Inferior parietal cortex (tissue), 1 donor: ENCODE data around the gene EMSY.

ENCODE experiments used
- DNase-seq: peaks from one replicate; pipeline ENCODE4 v3.0.0-alpha.2; 2016; ENCODE audit errors: extremely low spot score

EMSY gene

DNA sequence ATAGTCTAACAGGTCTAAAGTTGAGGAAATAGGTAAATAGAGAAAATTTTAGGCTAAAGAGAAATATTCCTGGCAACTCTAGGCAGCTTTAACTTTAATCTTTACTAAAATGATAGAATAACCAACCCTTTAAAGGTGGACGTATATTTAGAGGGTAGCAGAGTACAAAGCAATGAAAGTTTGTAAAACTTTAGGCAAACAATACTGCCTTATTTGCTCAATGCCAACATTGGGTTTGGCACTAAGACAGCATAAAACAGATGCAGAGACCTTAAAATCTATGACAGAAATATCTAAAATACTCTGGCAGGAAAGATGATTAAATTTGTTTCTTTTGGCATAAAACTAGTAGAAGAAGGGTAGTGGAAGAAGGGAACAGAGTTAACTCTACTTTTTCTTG, 70.7 kb downstream of the EMSY start:
- no peak for DNase-seq

DNA sequence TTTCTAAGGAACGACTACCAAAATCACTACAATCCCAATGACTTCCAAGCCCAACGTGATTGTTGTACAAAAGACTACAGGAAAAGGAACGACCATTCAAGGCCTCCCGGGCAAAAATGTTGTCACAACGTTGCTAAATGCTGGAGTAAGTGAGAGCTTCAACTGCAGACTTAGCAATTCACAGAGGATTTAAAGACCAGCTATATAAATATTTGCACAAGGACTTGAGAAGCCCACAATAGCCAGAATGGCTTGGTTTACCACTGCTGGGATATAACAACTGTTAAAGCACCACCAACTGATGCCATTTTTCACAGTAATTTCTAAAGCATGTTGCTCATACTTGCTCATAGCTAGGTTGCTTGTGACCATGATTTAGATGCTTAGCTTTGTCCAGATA, 78.3 kb downstream of the EMSY start:
- DNase-seq = no peak

DNA sequence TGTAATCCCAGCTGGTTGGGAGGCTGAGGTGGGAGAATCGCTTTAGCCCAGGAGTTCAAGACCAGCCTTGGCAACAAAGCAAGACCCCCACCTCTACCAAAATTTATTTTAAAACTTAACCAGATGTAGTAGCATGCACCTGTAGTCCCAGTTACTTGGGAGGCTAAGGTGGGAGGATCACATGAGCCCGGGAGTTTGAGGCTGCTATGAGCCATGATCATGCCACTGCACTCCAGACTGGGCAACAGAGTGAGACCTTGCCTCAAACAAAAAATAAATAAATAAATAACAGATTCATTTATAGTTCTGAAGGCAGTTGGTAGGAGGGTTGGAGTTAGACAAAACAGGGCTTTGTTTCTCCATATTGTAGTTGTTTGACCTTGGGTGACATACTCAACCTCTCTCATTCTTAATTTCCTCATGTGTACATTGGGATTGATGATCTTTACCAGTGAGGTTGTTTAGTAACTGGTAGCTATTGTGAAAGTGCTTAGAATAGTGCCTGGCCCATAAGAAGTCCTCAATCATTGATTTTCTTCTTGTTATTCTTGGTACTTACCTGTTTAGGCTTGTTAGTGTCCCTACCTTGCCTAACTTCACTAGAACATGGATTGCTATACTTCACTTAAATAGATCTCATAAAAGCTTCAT, 79.1 kb downstream of the EMSY start:
- DNase-seq = no peak

DNA sequence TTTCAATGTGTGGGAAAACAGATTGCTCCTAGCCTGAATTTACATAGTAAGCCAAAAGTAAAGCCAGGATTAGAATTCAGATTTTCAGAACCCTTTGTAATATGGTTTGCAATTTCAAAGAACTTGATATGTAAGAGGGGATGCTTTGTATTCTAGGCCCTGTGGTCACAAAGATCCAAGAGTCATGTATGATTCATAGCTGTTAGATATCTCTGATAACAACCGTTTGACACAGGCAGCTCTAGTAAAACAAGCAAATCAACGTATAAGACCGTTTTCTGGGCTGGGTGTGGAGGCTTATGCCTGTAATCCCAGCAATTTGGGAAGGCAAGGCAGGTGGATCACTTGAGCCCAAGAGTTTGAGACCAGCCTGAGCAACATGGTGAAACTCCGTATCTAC, 79.6 kb downstream of the EMSY start:
- no peak for DNase-seq

DNA sequence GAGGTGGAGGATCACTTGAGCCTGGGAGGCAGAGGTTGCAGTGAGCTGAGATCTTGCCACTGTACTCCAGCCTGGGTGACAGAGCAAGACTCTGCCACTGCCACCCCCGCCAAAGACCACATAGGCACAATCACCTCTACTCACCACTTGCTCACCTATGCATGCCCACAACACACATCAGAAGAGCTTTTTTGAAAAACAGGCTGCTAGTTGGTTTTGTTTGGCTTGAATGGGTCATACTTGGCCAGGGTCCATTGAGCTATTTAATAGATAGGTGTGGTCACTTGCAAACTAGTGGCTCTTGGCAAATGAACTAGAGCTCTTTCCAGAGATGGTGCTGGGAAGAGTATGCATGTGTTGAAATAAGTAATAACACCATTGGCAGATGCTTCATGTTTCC, 80.1 kb downstream of the EMSY start:
- DNase-seq = no peak

DNA sequence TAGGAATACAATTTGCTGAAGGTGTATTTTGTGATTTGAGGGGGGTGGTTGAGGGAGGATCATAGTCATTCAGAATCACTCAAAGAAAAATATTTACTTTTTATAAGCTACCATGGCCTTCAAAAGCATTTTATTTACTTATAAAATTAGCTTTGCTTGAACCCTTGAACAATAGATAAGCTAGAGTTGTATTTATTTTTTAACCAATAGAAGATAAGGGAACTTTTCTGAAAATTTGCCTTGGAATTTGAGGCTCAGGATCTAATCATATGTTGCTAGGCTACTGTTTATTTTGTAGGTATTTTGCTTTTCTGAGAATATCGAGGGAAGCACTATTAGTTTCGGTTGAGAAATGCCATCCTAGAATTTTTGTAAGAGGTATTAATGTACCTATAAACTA, 82.1 kb downstream of the EMSY start:
- no peak for DNase-seq

DNA sequence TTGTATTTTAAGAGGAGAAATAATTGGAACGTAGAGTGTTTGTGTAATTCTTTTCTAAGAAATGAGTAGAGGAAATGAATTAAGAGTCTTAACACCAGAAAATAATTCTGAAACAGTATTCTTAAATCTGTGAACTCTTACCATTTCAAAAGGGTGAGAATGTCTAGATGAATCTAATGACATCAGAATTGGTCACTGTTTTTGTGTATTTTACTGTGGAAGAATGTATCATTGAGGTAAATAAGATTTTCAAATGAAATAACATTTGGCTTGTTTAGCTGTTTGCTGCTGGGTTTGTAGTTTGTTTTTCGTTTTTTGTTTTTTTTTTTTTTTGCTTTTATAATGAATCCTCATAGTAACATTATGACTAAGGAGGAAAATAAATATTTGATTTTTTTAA, 97.6 kb downstream of the EMSY start:
- DNase-seq = no peak

DNA sequence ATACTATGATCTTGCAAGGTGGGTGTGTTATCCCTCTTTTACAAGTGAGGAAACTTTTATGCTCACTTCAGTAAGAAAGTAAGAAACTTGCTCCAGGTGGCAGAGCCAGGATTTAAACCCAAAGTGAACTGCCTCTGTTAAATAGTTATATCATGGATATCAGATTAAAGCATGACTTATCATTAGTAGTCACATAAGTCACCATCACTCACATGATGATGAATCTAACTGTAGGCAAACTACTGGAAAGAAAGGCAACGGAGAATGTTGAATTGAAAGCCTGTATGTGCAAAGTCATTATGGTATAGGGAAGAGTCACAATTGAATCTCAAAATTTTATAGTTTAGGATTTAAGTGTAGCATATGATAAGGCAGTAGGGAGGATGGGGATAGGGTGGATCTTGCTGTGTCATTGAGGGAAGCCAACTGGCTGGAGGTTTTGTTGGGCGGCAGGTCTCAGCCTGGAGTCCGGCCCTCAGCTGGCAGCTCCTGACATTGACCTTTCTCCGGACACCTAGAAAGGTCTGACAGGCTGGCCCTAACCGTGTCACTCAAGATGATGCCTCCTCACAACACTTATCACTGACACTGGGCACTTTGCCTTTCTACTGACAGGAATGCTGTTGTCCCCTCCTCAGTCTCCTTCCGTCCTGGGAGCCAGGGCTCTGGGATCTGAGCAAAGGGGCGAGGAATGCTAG, 98.3 kb downstream of the EMSY start:
- DNase-seq = no peak

DNA sequence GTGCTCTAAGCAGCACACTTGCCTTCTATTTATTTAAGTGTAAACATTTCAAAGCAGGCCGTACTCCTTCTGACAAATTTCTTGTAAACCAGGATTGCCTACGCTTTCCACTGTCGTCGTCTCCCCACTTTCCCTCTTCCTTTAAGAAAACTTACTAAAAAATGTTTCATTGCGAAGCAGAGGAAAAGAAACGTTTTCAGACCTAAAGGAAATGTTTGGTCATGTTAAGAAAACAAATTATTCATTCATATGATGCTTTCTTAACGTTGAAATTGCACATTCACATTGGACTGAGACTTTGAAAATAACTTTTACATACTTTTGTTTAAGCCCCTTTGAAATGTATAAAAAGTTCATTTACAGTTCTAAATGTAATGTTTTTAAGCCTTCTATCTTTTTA, 106.0 kb downstream of the EMSY start:
- DNase-seq = no peak

DNA sequence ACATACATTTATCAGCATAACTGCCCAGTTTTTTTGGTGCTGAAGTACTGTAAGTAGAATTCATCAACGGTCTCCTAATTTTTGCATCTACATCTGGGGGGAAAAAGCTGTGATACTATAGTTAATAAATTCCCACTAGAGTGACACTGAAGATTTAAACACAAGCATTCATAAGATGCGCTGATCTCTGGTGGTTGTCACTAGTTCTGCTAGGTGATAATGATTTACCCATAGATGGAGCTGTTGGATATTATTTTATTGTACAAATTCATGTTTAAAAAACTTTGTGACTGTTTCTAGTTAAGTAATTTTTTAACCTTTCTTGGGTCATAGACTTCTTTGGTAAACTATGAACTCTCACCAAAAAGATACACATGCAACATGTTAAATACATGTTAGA, 106.6 kb downstream of the EMSY start:
- DNase-seq = no peak

DNA sequence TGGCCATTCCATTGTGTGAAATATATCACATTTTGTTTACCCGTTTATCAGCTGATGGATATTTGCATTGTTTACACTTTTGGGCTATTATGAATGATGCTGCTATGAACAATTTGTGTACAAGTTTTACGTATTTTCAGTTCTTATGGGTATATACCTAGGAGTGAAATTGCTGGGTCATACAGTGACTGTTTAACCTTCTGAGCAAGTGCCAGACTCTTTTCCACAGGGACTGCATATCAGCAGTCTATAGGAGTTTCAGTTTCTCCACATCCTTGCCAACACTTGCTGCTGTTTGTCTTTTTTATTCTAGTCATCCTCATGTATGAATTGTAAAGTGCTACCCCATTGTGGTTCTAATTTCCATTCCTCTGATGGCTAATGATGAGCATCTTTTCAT, 108.2 kb downstream of the EMSY start:
- DNase-seq = no peak

DNA sequence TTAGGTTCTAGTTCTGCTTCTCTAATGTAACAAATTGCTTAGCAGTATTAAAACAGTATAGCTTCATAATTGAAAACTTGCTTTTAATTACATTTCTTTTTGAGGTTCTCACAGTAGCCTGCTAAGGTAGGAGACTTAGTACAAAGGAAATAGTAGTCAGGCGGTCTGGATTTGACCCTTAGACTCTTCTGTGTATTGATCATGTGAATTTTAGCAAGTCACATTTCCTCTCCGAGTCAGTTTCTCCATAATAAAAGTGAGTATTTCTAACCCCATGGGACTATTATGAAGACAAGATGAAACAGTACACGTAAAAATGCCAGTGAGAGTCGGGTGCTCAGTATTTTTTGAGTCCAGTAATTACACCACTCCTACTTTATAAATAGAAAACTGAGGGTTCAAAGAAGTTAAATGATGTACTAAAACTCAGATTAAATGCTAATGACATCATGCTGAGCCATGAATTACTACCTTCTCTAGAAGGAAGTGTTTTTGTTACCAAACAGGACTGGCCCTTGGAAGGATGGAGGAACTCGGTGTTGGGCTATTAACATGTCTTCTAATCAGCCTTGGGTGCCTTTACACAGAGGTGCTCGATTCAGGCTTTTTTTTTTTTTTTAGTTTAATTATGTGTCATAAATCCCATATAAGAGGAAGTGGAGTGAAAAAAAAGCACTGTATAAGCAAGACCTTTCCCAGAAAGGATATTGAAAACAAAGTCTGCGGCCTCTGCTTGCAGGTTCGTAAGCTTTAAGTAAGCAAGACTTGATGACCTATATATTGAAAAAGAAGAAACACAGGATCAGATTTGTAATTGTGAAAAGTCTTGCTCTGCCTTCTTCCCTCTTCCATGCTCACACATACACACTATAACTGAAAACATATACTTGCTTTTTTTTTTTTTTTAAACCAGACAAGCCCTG, 109.0 kb downstream of the EMSY start:
- DNase-seq = no peak

DNA sequence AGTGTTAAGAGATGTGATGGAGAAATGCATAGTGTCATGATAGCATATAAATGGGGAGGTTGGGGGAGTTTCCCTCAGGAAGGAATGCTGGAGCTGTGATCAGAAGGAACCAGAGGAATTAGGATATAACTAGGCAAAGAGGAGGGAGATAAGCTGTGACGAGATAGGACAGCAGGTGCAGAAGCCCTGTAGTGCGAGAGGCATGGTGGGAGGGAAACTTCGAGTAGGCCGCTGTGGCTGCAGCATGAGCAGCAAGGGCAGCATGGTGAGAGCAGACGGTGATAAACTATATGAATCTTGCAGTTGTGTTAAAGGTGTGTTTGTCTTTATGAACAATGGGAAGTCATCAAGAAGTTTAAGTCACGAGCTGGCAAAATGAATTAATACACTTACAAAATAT, 109.9 kb downstream of the EMSY start:
- no peak for DNase-seq

DNA sequence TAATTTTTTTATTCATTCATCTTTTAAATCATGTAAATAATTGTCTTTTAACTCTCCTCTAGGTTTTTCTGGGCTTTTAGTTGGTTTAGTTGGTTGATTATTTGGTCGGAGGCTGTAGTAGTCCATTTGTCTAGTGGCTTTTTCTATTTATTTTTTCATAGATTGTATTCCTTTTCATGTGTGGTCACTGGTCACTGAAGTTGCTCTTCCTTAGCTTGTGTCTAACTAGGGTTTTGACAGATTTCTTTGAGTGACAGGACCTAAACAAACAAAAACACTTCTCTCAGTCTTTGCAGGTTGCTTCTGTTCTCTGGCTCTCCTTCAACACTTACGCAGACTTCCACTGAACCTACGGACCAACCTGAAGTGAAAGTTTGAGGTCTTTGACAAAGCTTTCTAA, 112.6 kb downstream of the EMSY start:
- no peak for DNase-seq

DNA sequence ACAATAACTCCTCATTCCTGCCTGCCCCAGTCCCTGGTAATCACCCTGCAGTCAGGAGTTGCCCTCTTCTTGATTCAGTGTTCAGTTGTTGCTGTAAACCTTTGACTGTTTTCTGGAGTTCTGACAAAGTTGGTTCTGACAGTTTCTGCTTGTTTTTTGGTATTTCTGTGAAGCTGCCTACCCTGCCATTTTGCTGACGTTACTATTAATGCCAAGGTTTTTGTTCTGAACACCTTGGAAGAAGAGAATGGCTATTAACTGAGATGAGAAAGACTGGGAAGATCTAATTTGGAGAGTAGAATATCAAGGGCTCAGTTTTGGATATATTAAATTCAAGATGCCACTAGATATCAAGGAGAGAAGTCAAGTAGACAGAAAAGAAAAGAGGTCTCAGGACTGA, 113.7 kb downstream of the EMSY start:
- DNase-seq = no peak

DNA sequence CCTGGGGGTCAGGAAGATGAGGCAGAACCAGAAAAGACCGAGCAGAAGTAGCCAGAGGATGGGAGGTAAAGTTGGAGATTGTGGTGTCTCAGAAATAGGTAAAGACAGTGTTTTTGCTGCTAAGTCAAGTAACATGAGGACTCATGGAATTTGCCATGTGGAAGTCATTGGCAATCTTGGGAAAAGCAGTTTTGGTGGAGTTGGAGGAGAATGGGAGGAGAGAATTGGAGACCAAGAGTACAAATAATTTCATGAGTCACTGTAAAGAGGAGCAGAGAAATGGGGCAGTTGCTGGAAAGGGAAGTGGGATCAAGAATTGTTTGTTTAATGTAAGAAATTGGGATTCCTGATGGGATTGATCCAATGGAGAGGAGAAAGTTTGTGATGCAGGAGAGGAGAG, 114.1 kb downstream of the EMSY start:
- no peak for DNase-seq

DNA sequence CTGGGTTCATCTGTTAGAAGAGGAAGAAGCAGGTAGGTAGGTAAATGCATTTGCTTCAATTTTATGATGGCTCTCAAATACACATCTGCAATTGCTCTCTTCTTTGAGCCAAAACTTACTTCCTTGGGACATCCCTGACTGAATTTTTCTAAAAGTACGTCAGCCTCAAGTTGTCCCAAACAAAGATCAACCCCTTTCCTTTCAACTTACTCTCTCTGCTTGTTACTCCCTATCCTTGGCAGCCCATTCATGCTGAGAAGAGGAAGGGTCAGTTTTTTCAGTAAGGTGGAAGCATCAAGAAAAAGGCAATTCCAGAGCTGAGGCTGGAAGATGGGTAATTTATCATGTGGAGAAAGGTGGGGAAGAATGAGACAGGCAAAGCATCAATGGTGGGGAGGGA, 114.5 kb downstream of the EMSY start:
- no peak for DNase-seq

DNA sequence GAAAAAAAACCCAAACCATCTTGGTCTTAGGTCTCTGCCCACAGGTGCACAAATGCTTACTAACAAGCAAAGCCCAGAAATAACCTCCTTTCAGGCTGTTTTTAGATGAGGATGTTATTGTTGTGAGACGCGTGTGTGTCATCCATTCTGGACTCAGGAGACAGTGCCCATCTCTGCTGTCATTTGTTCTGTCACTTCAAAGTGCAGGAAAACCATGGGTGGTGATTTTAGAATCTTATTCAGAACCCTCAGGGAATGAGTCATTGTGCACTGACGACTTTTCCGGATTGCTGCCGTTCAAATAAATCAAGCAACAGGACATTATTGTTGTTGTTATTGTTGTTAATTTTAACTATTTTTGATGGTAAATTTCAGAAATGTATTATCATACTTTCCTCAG, 115.4 kb downstream of the EMSY start:
- no peak for DNase-seq

DNA sequence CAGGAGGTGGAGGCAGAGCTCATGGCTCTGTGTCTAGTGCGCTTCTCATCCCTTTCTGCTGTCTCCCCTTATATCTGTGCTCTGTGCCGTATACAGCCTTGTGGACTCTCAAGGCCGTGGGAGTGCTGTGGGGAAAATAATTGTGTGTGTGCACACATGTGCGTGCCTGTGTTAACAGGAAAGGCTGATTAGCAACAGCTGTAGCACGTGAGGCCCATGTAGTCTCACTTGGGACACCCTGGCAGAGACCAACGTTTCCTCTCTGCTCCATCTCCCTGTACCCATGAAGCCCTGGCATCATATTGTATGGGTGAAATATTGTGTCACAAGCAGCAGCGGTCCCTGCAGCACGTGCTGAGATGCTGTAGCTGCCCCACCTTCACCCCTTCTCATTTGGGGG, 116.4 kb downstream of the EMSY start:
- no peak for DNase-seq

DNA sequence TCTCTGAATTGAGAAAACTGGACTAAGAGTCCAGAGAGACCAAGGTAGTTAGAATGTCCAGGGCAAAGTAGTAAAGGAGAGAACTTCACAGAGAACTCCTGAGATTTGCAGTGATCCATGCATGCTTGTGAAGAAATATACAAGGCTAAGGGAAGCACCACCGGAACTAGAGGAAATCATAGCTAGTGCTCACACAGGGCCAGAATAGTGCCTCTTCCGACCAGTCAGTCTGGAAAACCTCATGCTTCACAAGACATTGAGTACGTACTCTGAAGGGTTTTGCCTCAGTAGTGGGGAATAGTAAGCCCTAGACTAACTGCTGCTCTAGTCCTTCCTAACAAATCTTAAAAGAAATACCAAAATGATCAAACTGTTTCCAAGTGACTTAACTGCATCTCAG, 117.7 kb downstream of the EMSY start:
- no peak for DNase-seq

DNA sequence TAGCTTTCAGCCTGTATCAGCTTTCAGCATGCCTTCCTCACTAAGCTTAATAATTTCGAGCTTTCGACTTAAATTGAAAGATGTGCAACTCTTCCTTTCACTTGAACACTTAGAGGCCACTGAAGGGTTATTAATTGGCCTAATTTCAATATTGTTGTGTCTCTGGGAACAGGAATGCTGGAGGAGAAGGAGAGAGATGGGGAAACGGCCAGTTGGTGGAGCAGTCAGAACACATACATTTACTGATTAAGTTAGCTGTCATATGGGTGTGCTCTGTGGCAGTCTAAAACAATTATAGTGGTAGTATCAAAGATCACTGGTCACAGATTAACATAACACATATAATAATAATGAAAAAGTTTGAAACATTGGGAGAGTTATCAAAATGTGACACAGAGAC, 119.5 kb downstream of the EMSY start:
- no peak for DNase-seq

DNA sequence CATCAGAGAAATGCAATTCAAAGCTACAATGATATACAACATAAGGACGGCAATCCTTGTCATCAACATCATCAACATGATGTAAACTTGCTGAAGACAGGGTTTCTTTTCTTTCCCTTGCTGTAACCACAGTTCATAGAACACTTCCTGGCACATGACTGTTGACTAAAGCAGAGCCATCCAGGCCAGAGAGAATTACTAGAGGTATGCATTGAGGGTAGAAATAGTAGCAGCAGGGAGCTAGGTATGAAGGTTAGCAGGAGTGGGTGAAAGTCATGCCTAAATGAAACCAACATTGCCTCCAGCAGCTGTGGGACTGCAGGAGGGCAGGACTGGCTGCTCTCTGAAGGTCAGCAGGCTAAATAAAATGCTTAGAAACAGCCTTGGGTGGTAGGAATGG, 122.0 kb downstream of the EMSY start:
- no peak for DNase-seq

DNA sequence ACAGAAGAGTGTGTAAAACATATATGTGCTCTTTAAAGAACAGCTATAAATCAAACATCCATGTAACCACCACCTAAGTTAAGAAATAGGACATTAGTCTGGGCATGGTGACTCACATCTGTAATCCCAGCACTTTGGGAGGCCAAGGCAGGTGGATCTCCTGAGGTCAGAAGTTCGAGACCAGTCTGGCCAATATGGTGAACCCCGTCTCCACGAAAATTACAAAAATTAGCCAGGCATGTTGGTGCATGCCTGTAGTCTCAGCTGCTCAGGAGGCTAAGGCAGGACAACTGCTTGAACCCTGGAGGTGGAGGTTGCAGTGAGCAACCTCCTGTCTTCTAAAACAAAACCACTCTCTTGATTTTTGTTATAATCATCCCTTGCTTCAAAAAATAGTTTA, 122.4 kb downstream of the EMSY start:
- no peak for DNase-seq
